ENCODE measurements around the gene ZNF276. TPM values are rescaled to one million over a fixed set of nuclear protein-coding genes. Genes with fewer than 3 reads are reported as not detected.

ZNF276 gene
- total RNA-seq, 1 donor from 2014 or later: 16.2 TPM

DNA sequence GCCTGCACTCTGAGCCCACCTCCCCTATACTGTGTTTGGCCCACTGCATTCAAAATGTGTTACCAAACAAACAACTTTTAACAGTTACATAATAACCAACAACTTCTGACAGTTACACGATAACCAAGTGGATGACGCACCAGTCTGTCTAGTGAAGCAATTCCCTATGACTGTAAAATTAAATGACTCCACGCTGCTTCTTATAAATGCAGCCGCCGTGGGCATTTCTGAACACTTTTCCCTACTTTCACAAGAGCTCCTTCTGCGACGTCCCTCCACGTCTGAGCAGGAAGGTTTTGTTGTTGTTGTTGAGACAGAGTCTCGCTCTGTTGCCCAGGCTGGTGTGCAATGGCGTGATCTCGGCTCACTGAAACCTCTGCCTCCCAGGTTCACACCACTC is 27.6 kb downstream of the ZNF276 start:
- H3K4me1 Mint-ChIP-seq (ENCODE audit: low read depth): no peaks in the 10 kb centered on the region
- H3K27me3 Mint-ChIP-seq (ENCODE audit: low read depth): no peaks in the 10 kb centered on the region
- no peak overlapping the region for H3K27ac Mint-ChIP-seq (ENCODE audit: unreplicated experiment)
- no peaks in the 10 kb centered on the region for H3K36me3 Mint-ChIP-seq (ENCODE audit: low read depth)
- TF ChIP-seq, protein P1, sequence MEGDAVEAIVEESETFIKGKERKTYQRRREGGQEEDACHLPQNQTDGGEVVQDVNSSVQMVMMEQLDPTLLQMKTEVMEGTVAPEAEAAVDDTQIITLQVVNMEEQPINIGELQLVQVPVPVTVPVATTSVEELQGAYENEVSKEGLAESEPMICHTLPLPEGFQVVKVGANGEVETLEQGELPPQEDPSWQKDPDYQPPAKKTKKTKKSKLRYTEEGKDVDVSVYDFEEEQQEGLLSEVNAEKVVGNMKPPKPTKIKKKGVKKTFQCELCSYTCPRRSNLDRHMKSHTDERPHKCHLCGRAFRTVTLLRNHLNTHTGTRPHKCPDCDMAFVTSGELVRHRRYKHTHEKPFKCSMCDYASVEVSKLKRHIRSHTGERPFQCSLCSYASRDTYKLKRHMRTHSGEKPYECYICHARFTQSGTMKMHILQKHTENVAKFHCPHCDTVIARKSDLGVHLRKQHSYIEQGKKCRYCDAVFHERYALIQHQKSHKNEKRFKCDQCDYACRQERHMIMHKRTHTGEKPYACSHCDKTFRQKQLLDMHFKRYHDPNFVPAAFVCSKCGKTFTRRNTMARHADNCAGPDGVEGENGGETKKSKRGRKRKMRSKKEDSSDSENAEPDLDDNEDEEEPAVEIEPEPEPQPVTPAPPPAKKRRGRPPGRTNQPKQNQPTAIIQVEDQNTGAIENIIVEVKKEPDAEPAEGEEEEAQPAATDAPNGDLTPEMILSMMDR (IDR thresholded peaks at IDR 0.05): no peak
- H3K9me3 Mint-ChIP-seq (ENCODE audit: low read depth): no peaks in the 10 kb centered on the region
- DNase-seq (ENCODE audit: low spot score): no peak
- H3K4me3 Mint-ChIP-seq (ENCODE audit: unreplicated experiment): no peak overlapping the region

DNA sequence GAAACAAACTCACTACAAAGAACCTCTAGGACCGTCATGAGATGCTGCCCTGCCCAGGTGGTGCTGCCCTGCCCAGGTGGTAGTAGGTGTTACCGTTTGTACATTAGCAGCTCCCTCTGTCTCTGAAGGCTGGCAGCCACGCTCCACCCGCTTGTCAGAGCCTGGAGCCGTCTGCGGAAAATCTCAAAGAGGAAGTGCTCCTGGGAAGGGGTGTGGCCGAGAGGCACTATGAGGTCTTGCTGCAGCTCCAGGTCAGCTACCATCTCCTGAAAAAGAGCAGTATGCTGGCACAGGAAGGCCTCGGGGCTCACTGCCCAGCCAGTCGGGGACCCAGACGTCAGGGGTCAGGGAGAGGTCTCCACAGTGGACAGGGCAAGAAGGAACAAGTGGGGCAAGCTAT is 28.3 kb downstream of the ZNF276 start:
- H3K27ac Mint-ChIP-seq (ENCODE audit: unreplicated experiment): no peak overlapping the region
- no peak for DNase-seq (ENCODE audit: low spot score)
- no peaks in the 10 kb centered on the region for H3K36me3 Mint-ChIP-seq (ENCODE audit: low read depth)
- H3K9me3 Mint-ChIP-seq (ENCODE audit: low read depth): no peaks in the 10 kb centered on the region
- H3K4me1 Mint-ChIP-seq (ENCODE audit: low read depth): no peaks in the 10 kb centered on the region
- no peaks in the 10 kb centered on the region for H3K27me3 Mint-ChIP-seq (ENCODE audit: low read depth)
- H3K4me3 Mint-ChIP-seq (ENCODE audit: unreplicated experiment): no peak overlapping the region
- TF ChIP-seq, protein P1 (IDR thresholded peaks at IDR 0.05): no peak

DNA sequence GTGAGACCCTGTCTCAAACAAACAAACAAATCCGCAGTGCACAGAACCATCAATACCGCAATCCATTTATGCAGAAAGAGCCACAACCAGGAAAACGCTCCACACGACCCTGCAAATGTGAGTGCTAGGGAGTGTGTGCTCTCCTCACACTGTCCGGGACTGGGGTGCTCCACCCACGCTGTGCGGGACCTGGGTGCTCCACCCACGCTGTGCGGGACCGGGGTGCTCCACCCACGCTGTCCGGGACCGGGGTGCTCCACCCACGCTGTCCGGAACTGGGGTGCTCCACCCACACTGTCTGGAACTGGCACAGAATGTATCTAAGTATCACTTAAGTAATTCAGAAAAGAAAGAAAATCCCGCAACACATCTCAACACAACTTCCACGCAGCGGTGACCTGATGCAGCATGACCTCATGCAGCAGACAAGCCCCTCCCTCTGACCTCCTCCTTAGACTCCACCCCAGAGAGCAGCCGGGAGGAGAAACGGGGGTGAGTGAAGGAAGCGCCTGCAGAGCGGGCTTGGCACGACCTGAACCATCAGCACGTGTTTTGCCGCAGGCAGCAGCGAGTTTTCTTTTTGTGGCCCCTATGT is 38.5 kb downstream of the ZNF276 start:
- Mint-ChIP-seq H3K27ac (ENCODE audit: unreplicated experiment) (no peak overlapping the region), H3K36me3 (ENCODE audit: low read depth) (peaks cover 2% of the 10 kb centered on the region), H3K9me3 (ENCODE audit: low read depth) (no peaks in the 10 kb centered on the region), H3K27me3 (ENCODE audit: low read depth) (no peaks in the 10 kb centered on the region), H3K4me3 (ENCODE audit: unreplicated experiment) (no peak overlapping the region), H3K4me1 (ENCODE audit: low read depth) (no peaks in the 10 kb centered on the region)
- DNase-seq (ENCODE audit: low spot score): no peak
- TF ChIP-seq, protein P1 (IDR thresholded peaks at IDR 0.05): no peak

DNA sequence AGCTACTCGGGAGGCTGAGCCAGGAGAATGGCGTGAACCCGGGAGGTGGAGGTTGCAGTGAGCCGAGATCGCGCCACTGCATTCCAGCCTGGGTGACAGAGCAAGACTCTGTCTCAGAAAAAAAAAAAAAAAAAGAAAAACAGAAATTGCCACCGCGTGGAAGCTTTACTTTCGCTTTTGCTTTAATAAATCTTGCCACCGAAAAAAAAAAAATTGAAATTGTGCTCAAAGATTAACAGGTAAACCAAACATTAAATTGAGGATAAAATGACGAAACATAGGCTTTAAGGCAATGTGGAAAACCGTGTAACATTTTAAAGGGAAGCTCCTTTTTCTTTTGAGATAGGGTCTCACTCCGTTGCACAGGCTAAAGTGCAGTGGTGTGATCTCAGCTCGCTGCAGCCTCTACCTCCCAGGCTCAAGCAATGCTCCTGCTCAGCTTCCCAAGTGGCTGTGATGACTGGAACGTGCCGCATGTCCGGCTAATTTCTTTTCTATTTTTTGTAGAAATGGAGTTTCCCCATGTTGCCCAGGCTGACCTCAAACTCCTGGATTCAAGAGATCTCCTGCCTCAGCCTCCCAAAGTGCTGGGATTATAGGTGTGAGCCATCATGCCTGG is 40.1 kb downstream of the ZNF276 start:
- Mint-ChIP-seq H3K9me3 (ENCODE audit: low read depth) (no peaks in the 10 kb centered on the region), H3K36me3 (ENCODE audit: low read depth) (peaks cover 2% of the 10 kb centered on the region), H3K4me1 (ENCODE audit: low read depth) (no peaks in the 10 kb centered on the region), H3K4me3 (ENCODE audit: unreplicated experiment) (no peak overlapping the region), H3K27me3 (ENCODE audit: low read depth) (no peaks in the 10 kb centered on the region), H3K27ac (ENCODE audit: unreplicated experiment) (no peak overlapping the region)
- TF ChIP-seq, protein P1 (IDR thresholded peaks at IDR 0.05): no peak
- no peak for DNase-seq (ENCODE audit: low spot score)

DNA sequence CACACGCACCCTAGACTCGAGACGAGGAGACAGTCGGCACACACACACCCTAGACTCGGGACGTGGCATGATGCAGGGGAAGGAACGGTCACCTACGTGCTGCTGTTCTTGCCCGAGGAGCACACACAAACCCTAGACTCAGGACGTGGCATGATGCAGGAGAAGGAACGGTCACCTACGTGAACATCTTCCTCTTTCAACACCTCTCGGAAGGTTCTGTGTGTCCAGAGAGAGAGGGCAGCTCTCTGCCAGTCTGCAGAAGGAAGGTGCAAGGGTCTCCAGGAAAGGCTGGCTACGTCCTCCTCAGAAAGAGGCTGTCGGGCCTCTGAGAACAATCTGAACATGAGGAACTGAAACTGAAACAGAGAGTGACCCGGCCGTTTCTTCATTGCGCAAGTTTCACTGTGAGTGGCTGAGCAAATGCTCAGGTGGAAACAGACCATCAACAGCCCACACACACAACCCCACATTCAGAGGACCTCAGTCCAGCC is 43.4 kb downstream of the ZNF276 start:
- Mint-ChIP-seq H3K27ac (ENCODE audit: unreplicated experiment) (no peak overlapping the region), H3K36me3 (ENCODE audit: low read depth) (no peaks in the 10 kb centered on the region), H3K4me1 (ENCODE audit: low read depth) (no peaks in the 10 kb centered on the region), H3K9me3 (ENCODE audit: low read depth) (no peaks in the 10 kb centered on the region), H3K4me3 (ENCODE audit: unreplicated experiment) (no peak overlapping the region), H3K27me3 (ENCODE audit: low read depth) (no peaks in the 10 kb centered on the region)
- DNase-seq (ENCODE audit: low spot score): no peak
- TF ChIP-seq, protein P1 (IDR thresholded peaks at IDR 0.05): no peak

Data from chondrocyte (in vitro differentiated cells).